Lower leg skin (tissue), 4 donors: ENCODE data around the gene CCDC78. TPM values are rescaled to one million over a fixed set of nuclear protein-coding genes. Genes with fewer than 3 reads are reported as not detected.

Source experiments
- DNase-seq, 2 donors: peaks; one replicate each; pipeline ENCODE4 v3.0.0-alpha.2; 2019; ENCODE audit warnings: low spot score in 2 of 2
- H3K4me3 ChIP-seq: fragments of 200-600 bp; sonication (generic); 2 replicates; pipeline ENCODE4 v1.5.1; 2017; ENCODE audit warnings: mild to moderate bottlenecking, low read depth; ENCODE audit not compliant: poor library complexity, severe bottlenecking
- CTCF ChIP-seq, 3 donors: fragments of 450-650 bp; IDR thresholded peaks; one replicate each; pipeline ENCODE4 v1.5.1; 2016; ENCODE audit warnings: antibody characterized with exemption in 3 of 3, mild to moderate bottlenecking in 3 of 3, moderate library complexity in 2 of 3
- POLR2A ChIP-seq, 2 donors: fragments of 450-650 bp; IDR thresholded peaks; one replicate each; pipeline ENCODE4 v1.6.1; 2016 to 2017; ENCODE audit warnings: antibody characterized with exemption in 2 of 2, mild to moderate bottlenecking in 1 of 2, moderate library complexity in 1 of 2
- WGBS, 2 donors: methylation state at CpG; one replicate each; pipeline ENCODE4 v1.1.5; 2018; 5-methylcytosine and 5-hydroxymethylcytosine counted together
- intact Hi-C: fragments of 100-400 bp; cut with DNase I; formaldehyde crosslinking; loops from one replicate; pipeline ENCODE4 v1.15.0; 2023; ENCODE audit warnings: low total_unique reads
- total RNA-seq, 4 donors: library from RNA; depleted of rRNA; stranded (reverse); fragments of >200 nt; gene quantifications; one replicate each; pipeline ENCODE4 v1.1.0, GENCODE V29; 2016

The CCDC78 gene
- total RNA-seq, 4 donors from 2014 or later, result 0.52 to 0.55 TPM; not detected in 2

GRCh38 chr16:762595-763268, 36.5 kb upstream of the CCDC78 start:
- DNase-seq, result no peak
- no peak overlapping the region for H3K4me3 ChIP-seq
- intact Hi-C loops, result no loop called here
- WGBS, 2 donors, result 68 to 74% methylated on average over 8 to 10 of the region's 17 CpGs
- no peak for TF ChIP-seq POLR2A (IDR thresholded peaks at IDR 0.05)
- TF ChIP-seq CTCF (IDR thresholded peaks at IDR 0.05), result no peak

- no peak for DNase-seq
- TF ChIP-seq CTCF (IDR thresholded peaks at IDR 0.05) (no peak), POLR2A (IDR thresholded peaks at IDR 0.05) (no peak)
- intact Hi-C loops, result no loop called here
- no peak overlapping the region for H3K4me3 ChIP-seq
- WGBS, 2 donors, result 58 to 62% methylated on average over 14 to 22 of the region's 22 CpGs
Measured at GRCh38 chr16:761625-762513, 35.6 kb upstream of the CCDC78 start.

GRCh38 chr16:760545-761343, 34.5 kb upstream of the CCDC78 start, which contains the start of gene MSLN:
TSS of gene MSLN (plus strand) at chr16:760734. CDS start at chr16:762681, 1,947 bp downstream.
- no peak within 1 kb of the TSS for H3K4me3 ChIP-seq
- WGBS, 2 donors, result 62 to 66% methylated on average over 34 to 37 of the region's 37 CpGs
- no peak for DNase-seq
- TF ChIP-seq CTCF (IDR thresholded peaks at IDR 0.05) (no peak), POLR2A (IDR thresholded peaks at IDR 0.05) (no peak)
- intact Hi-C loops, result no loop called here

- intact Hi-C loops, result no loop called here
- no peak for DNase-seq
- WGBS, 2 donors, result 43 to 60% methylated on average over 12 to 13 of the region's 15 CpGs
Measured at GRCh38 chr16:760065-760464, 33.8 kb upstream of the CCDC78 start.

More at GRCh38 chr16:760065-760464, 33.8 kb upstream of the CCDC78 start:
- no peak overlapping the region for H3K4me3 ChIP-seq
- TF ChIP-seq POLR2A (IDR thresholded peaks at IDR 0.05) (no peak), CTCF (IDR thresholded peaks at IDR 0.05) (no peak)
